Activated naive CD4-positive, alpha-beta T cell treated with anti-CD3 and anti-CD28 coated beads for 36 hours (primary cell): Measurements from ENCODE around the gene EGFR. TPM values are rescaled to one million over a fixed set of nuclear protein-coding genes. Genes with fewer than 3 reads are reported as not detected.

Experiments used
- CTCF ChIA-PET: fragments of 350-600 bp; sonication (Branson Sonifier 250); formaldehyde crosslinking; loops from one replicate; lab custom pipeline; 2021; ENCODE audit warnings: antibody characterized with exemption; lab: Charles Lee
- DNase-seq: peaks from one replicate; pipeline ENCODE4 v3.0.0-alpha.2; 2020
- H3K27ac Mint-ChIP-seq: one replicate; pipeline ENCODE4 v1.8.0; 2021; ENCODE audit warnings: mild to moderate bottlenecking, mixed read lengths
- H3K27me3 Mint-ChIP-seq: one replicate; pipeline ENCODE4 v1.8.0; 2021; ENCODE audit warnings: low read depth, mixed read lengths
- H3K36me3 Mint-ChIP-seq: one replicate; pipeline ENCODE4 v1.8.0; 2021; ENCODE audit warnings: low read depth, mixed read lengths
- H3K4me1 Mint-ChIP-seq: one replicate; pipeline ENCODE4 v1.8.0; 2021; ENCODE audit warnings: low read depth, mixed read lengths
- H3K4me3 Mint-ChIP-seq: one replicate; pipeline ENCODE4 v1.8.0; 2021; ENCODE audit warnings: mild to moderate bottlenecking, moderate library complexity, mixed read lengths
- H3K9me3 Mint-ChIP-seq: one replicate; pipeline ENCODE4 v1.8.0; 2021; ENCODE audit warnings: mixed read lengths
- intact Hi-C: fragments of 100-400 bp; cut with micrococcal nuclease; formaldehyde crosslinking; loops from one replicate; pipeline ENCODE4 v1.15.1; 2023
- total RNA-seq, 2 experiments: library from RNA; stranded (reverse); gene quantifications; one replicate each; pipeline ENCODE4 v1.2.3, GENCODE V29; 2021

EGFR gene
- total RNA-seq, 2 experiments from 2014 or later: not detected

- Mint-ChIP-seq H3K4me1 (peaks cover 13% of the 10 kb centered on the region), H3K27ac (no peak overlapping the region), H3K27me3 (peaks cover 6% of the 10 kb centered on the region), H3K9me3 (no peaks in the 10 kb centered on the region), H3K4me3 (no peak overlapping the region), H3K36me3 (no peaks in the 10 kb centered on the region)
- intact Hi-C loops: loop anchor here (2.0 kb wide), 1 partner anchor 61 kb away; no protein-coding TSS in a partner anchor
- CTCF ChIA-PET: no interaction called here
- no peak for DNase-seq
Observed at GRCh38 chr7:55071411-55072175, 52.8 kb downstream of the EGFR start.

- H3K4me3 Mint-ChIP-seq: no peak overlapping the region
- H3K36me3 Mint-ChIP-seq: no peaks in the 10 kb centered on the region
- H3K27me3 Mint-ChIP-seq: peaks cover 6% of the 10 kb centered on the region
- no peak overlapping the region for H3K27ac Mint-ChIP-seq
- no peaks in the 10 kb centered on the region for H3K9me3 Mint-ChIP-seq
- CTCF ChIA-PET: interaction anchor here (0.6 kb wide), 1 partner anchor 324 kb away, joined by 3 read pairs; no protein-coding TSS in a partner anchor
- DNase-seq: no peak
- peaks cover 13% of the 10 kb centered on the region for H3K4me1 Mint-ChIP-seq
- intact Hi-C loops: loop anchor here (2.0 kb wide), 1 partner anchor 61 kb away; no protein-coding TSS in a partner anchor
Observed at GRCh38 chr7:55072251-55072650, 53.4 kb downstream of the EGFR start.

- Mint-ChIP-seq H3K4me1 (peaks cover 13% of the 10 kb centered on the region), H3K4me3 (no peak overlapping the region), H3K27ac (no peak overlapping the region), H3K9me3 (no peaks in the 10 kb centered on the region), H3K27me3 (peaks cover 6% of the 10 kb centered on the region), H3K36me3 (no peaks in the 10 kb centered on the region)
- peak; percentile 45 for DNase-seq
- CTCF ChIA-PET: interaction anchor here (0.6 kb wide), 1 partner anchor 325 kb away, joined by 3 read pairs; no protein-coding TSS in a partner anchor
- intact Hi-C loops: loop anchor here (1.0 to 2.0 kb wide), 4 partner anchors 13 to 77 kb away; no protein-coding TSS in a partner anchor
Observed at GRCh38 chr7:55073051-55073511, 54.3 kb downstream of the EGFR start.

- CTCF ChIA-PET: no interaction called here
- DNase-seq: peak; percentile 10
- intact Hi-C loops: loop anchor here (1.0 to 2.0 kb wide), 4 partner anchors 12 to 78 kb away; no protein-coding TSS in a partner anchor
- Mint-ChIP-seq H3K4me1 (peaks cover 13% of the 10 kb centered on the region), H3K27ac (peak overlapping the region; percentile 61), H3K9me3 (no peaks in the 10 kb centered on the region), H3K27me3 (peaks cover 6% of the 10 kb centered on the region), H3K4me3 (no peak overlapping the region), H3K36me3 (no peaks in the 10 kb centered on the region)
Observed at GRCh38 chr7:55073976-55074528, 55.2 kb downstream of the EGFR start.

- peaks cover 6% of the 10 kb centered on the region for H3K27me3 Mint-ChIP-seq
- H3K27ac Mint-ChIP-seq: no peak overlapping the region
- H3K36me3 Mint-ChIP-seq: no peaks in the 10 kb centered on the region
- no peak for DNase-seq
- CTCF ChIA-PET: interaction anchor here (0.6 kb wide), 1 partner anchor 104 kb away, joined by 3 read pairs; no protein-coding TSS in a partner anchor
- no peak overlapping the region for H3K4me3 Mint-ChIP-seq
- no peaks in the 10 kb centered on the region for H3K9me3 Mint-ChIP-seq
- peaks cover 13% of the 10 kb centered on the region for H3K4me1 Mint-ChIP-seq
- intact Hi-C loops: no loop called here
Observed at GRCh38 chr7:55075464-55076021, 56.7 kb downstream of the EGFR start.

- H3K9me3 Mint-ChIP-seq: no peaks in the 10 kb centered on the region
- H3K27me3 Mint-ChIP-seq: peaks cover 6% of the 10 kb centered on the region
- H3K4me1 Mint-ChIP-seq: peaks cover 13% of the 10 kb centered on the region
- CTCF ChIA-PET: no interaction called here
- no peaks in the 10 kb centered on the region for H3K36me3 Mint-ChIP-seq
- no peak overlapping the region for H3K27ac Mint-ChIP-seq
- intact Hi-C loops: no loop called here
- no peak for DNase-seq
- H3K4me3 Mint-ChIP-seq: no peak overlapping the region
Observed at GRCh38 chr7:55077561-55078410, 59.0 kb downstream of the EGFR start.

- peaks cover 6% of the 10 kb centered on the region for H3K4me1 Mint-ChIP-seq
- no peak overlapping the region for H3K27ac Mint-ChIP-seq
- DNase-seq: no peak
- peaks cover 8% of the 10 kb centered on the region for H3K27me3 Mint-ChIP-seq
- intact Hi-C loops: no loop called here
- CTCF ChIA-PET: no interaction called here
- H3K9me3 Mint-ChIP-seq: no peaks in the 10 kb centered on the region
- no peak overlapping the region for H3K4me3 Mint-ChIP-seq
- H3K36me3 Mint-ChIP-seq: no peaks in the 10 kb centered on the region
Observed at GRCh38 chr7:55078465-55079372, 59.9 kb downstream of the EGFR start.

- Mint-ChIP-seq H3K9me3 (no peaks in the 10 kb centered on the region), H3K4me3 (no peak overlapping the region), H3K27me3 (peaks cover 9% of the 10 kb centered on the region), H3K36me3 (no peaks in the 10 kb centered on the region), H3K4me1 (no peaks in the 10 kb centered on the region), H3K27ac (no peak overlapping the region)
- intact Hi-C loops: no loop called here
- DNase-seq: no peak
- CTCF ChIA-PET: no interaction called here
Observed at GRCh38 chr7:55080000-55080623, 61.3 kb downstream of the EGFR start.

GRCh38 chr7:55081068-55081467 lies 62.3 kb downstream of the EGFR start:
- Mint-ChIP-seq H3K27ac (no peak overlapping the region), H3K27me3 (peaks cover 10% of the 10 kb centered on the region), H3K36me3 (no peaks in the 10 kb centered on the region), H3K4me1 (peaks cover 2% of the 10 kb centered on the region), H3K4me3 (no peak overlapping the region), H3K9me3 (no peaks in the 10 kb centered on the region)
- DNase-seq: no peak
- CTCF ChIA-PET: interaction anchor here (1.0 kb wide), 1 partner anchor 65 kb away, joined by 4 read pairs; no protein-coding TSS in a partner anchor
- intact Hi-C loops: no loop called here

GRCh38 chr7:55081472-55082227 lies 62.8 kb downstream of the EGFR start:
- Mint-ChIP-seq H3K36me3 (no peaks in the 10 kb centered on the region), H3K27me3 (peaks cover 11% of the 10 kb centered on the region), H3K4me3 (no peak overlapping the region), H3K27ac (no peak overlapping the region), H3K4me1 (peaks cover 6% of the 10 kb centered on the region), H3K9me3 (no peaks in the 10 kb centered on the region)
- DNase-seq: no peak
- CTCF ChIA-PET: interaction anchor here (0.6 to 1.0 kb wide), 2 partner anchors 12 to 65 kb away, joined by 4 read pairs; no protein-coding TSS in a partner anchor
- intact Hi-C loops: no loop called here
